Measurements from ENCODE around the gene THAP11. TPM values are rescaled to one million over a fixed set of nuclear protein-coding genes. Genes with fewer than 3 reads are reported as not detected.

THAP11 gene
- total RNA-seq, 6 donors from 2014 or later = 28.3 to 66.3 (median 34.3) TPM

Small RNA genes lying within 50 kb of the gene (small RNA-seq; reads per million reads assigned to genes)
- 0 reads per million in 4 donors for gene AC040162.2
- 0 to 0.43 (median 0) reads per million in 4 donors for gene NRN1L

Other genes with a start within 250 kb of the THAP11 start
- gene CARMIL2, start 197.2 kb upstream of the THAP11 start, total RNA-seq = 10 to 100 TPM in 1 of 6 donors, 1 to 10 TPM in 5; 1.8 to 55.5 (median 4.0) TPM
- 10 to 100 TPM; 15.8 to 25.1 (median 18.8) TPM for gene ACD, start 182.1 kb upstream of the THAP11 start, total RNA-seq
- gene PARD6A, start 181.4 kb upstream of the THAP11 start, total RNA-seq = 1 to 10 TPM; 2.1 to 9.3 (median 6.6) TPM
- 10 to 100 TPM; 18.2 to 50.3 (median 28.5) TPM for gene ENKD1, start 175.6 kb upstream of the THAP11 start, total RNA-seq
- 10 to 100 TPM in 1 of 6 donors, 1 to 10 TPM in 5; 1.2 to 22.0 (median 5.2) TPM for gene C16orf86, start 175.5 kb upstream of the THAP11 start, total RNA-seq
- gene GFOD2, start 123.0 kb upstream of the THAP11 start, total RNA-seq = 10 to 100 TPM; 14.3 to 21.0 (median 17.0) TPM
- gene RANBP10, start 35.8 kb upstream of the THAP11 start, total RNA-seq = 10 to 100 TPM in 5 of 6 donors, 1 to 10 TPM in 1; 6.5 to 50.3 (median 17.0) TPM
- gene TSNAXIP1, start 35.4 kb upstream of the THAP11 start, total RNA-seq = 10 to 100 TPM in 1 of 6 donors, 1 to 10 TPM in 4, under 1 TPM in 1; 0.66 to 13.1 (median 4.4) TPM
- gene NUTF2, start 4.6 kb downstream of the THAP11 start, total RNA-seq = 100 to 1,000 TPM in 2 of 6 donors, 10 to 100 TPM in 4; 50.2 to 203 (median 78.3) TPM
- gene CENPT, start 5.4 kb downstream of the THAP11 start, total RNA-seq = 100 to 1,000 TPM in 1 of 6 donors, 10 to 100 TPM in 5; 30.6 to 201 (median 50.6) TPM
- 100 to 1,000 TPM in 1 of 6 donors, 10 to 100 TPM in 5; 41.6 to 101 (median 65.0) TPM for gene EDC4, start 30.7 kb downstream of the THAP11 start, total RNA-seq
- gene NRN1L, start 42.6 kb downstream of the THAP11 start, total RNA-seq = 1 to 10 TPM in 5 of 6 donors, not detected in 1; 1.6 to 4.2 (median 2.3) TPM
- 10 to 100 TPM; 21.9 to 36.5 (median 31.5) TPM for gene PSKH1, start 50.9 kb downstream of the THAP11 start, total RNA-seq
- 1 to 10 TPM; 1.6 to 4.2 (median 2.4) TPM for gene CTRL, start 89.5 kb downstream of the THAP11 start, total RNA-seq
- 100 to 1,000 TPM in 1 of 6 donors, 10 to 100 TPM in 5; 48.2 to 106 (median 60.6) TPM for gene PSMB10, start 94.5 kb downstream of the THAP11 start, total RNA-seq
- 100 to 1,000 TPM in 1 of 6 donors, 10 to 100 TPM in 5; 21.9 to 117 (median 26.1) TPM for gene LCAT, start 101.8 kb downstream of the THAP11 start, total RNA-seq
- gene SLC12A4, start 126.3 kb downstream of the THAP11 start, total RNA-seq = 100 to 1,000 TPM in 3 of 6 donors, 10 to 100 TPM in 3; 54.6 to 276 (median 98.3) TPM
- gene DPEP3, start 138.2 kb downstream of the THAP11 start, total RNA-seq = 1 to 10 TPM in 1 of 6 donors, under 1 TPM in 3, not detected in 2; 0.15 to 1.0 (median 0.30) TPM
- 10 to 100 TPM in 5 of 6 donors, 1 to 10 TPM in 1; 7.1 to 56.6 (median 23.0) TPM for gene DPEP2, start 157.2 kb downstream of the THAP11 start, total RNA-seq
- gene DPEP2NB, start 173.6 kb downstream of the THAP11 start, total RNA-seq = not detected
- gene DDX28, start 180.9 kb downstream of the THAP11 start, total RNA-seq = 10 to 100 TPM in 4 of 6 donors, 1 to 10 TPM in 2; 4.4 to 13.2 (median 12.1) TPM
- 10 to 100 TPM; 12.7 to 28.3 (median 16.8) TPM for gene DUS2, start 181.0 kb downstream of the THAP11 start, total RNA-seq
- 10 to 100 TPM; 49.1 to 95.3 (median 68.0) TPM for gene NFATC3, start 243.1 kb downstream of the THAP11 start, total RNA-seq

Data from upper lobe of left lung (tissue), 6 donors.